ENCODE results near the gene PDP2. TPM values are rescaled to one million over a fixed set of nuclear protein-coding genes. Genes with fewer than 3 reads are reported as not detected.

PDP2 gene
- total RNA-seq, 1 donor from 2014 or later: 11.3 TPM

DNA sequence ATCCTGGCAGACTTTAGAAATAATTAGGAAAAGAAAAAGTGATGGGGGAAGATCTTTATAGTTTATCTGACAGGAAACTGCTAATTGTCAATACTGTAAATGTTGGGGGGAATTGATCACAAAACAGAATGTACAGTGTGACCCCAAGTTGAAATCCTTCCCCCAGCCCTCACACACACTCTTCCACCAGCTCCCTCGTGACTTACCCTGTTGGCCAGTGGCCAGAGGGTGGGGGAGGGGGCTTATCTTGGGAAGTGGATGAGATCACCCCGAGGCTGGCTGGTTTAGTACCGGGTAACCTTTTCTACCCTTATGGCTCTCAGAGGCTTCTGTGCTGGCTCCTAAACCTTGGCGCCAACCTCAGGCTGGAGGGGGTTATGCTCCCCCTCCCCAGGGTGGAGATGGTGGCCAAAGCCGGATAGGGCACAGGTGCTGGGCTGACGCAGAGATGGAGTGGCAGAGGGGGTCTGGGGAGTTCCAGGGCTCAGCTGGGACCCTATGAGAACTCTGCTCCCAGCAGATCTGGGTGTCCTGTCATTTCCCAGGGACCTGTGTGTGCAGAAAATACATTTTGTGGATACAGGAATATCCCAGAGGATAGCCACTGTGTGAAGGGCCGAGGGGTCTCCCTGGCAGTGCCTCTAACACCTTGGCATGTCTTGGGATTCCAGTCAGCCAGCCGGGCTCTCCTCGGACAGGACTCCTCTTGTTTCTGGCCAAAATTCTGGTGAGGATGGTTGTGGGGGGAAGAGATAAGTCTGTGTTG is 19.8 kb downstream of the PDP2 start:
- Mint-ChIP-seq H3K27me3 (ENCODE audit: unreplicated experiment) (peaks cover 6% of the 10 kb centered on the region), H3K4me1 (ENCODE audit: unreplicated experiment) (no peaks in the 10 kb centered on the region), H3K4me3 (ENCODE audit: unreplicated experiment) (no peak overlapping the region), H3K36me3 (ENCODE audit: low read depth, unreplicated experiment) (no peaks in the 10 kb centered on the region), H3K9me3 (ENCODE audit: unreplicated experiment) (no peaks in the 10 kb centered on the region), H3K27ac (ENCODE audit: unreplicated experiment) (no peak overlapping the region)
- no peak for TF ChIP-seq CTCF (IDR thresholded peaks at IDR 0.05; ENCODE audit: unreplicated experiment)
- peak; percentile 30 for DNase-seq (ENCODE audit: low spot score)

DNA sequence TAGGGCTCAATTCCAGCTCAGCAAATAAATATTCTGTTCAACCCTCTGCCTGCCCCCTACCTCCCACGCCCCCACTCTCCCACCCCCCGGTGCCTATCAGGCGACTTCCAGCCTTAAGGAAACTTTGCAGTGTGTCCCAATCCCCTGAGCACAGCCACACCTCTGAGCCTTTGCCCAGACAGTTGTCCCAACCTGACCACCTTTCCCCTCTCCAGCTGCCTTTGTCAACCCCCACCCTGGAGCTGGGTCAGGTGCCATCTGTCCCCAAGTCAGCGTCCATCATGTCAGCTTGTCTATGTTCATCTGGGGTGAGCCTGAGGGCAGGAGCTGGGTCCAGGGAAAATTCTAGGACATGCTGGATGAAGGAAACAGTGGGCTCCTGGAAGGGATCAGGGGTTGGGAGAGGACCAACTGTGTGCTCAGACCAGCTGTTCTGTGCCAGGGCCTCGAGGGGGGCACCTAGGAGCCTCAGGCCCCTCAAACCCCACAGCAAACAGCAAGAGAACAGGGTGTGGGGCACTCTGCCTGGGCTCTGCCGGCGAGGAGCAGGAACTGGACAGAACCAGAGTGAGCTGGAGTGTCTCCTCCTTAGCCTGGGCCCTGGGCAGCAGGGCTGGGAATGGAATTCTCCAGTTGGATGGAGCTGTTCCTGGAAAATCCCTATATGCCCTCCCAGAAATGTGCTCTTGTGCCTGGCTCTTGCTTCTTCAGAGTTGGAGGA is 20.6 kb downstream of the PDP2 start:
- no peak for TF ChIP-seq CTCF (IDR thresholded peaks at IDR 0.05; ENCODE audit: unreplicated experiment)
- H3K4me1 Mint-ChIP-seq (ENCODE audit: unreplicated experiment): no peaks in the 10 kb centered on the region
- H3K27me3 Mint-ChIP-seq (ENCODE audit: unreplicated experiment): peaks cover 5% of the 10 kb centered on the region
- no peaks in the 10 kb centered on the region for H3K36me3 Mint-ChIP-seq (ENCODE audit: low read depth, unreplicated experiment)
- DNase-seq (ENCODE audit: low spot score): no peak
- no peak overlapping the region for H3K27ac Mint-ChIP-seq (ENCODE audit: unreplicated experiment)
- H3K4me3 Mint-ChIP-seq (ENCODE audit: unreplicated experiment): no peak overlapping the region
- no peaks in the 10 kb centered on the region for H3K9me3 Mint-ChIP-seq (ENCODE audit: unreplicated experiment)

DNA sequence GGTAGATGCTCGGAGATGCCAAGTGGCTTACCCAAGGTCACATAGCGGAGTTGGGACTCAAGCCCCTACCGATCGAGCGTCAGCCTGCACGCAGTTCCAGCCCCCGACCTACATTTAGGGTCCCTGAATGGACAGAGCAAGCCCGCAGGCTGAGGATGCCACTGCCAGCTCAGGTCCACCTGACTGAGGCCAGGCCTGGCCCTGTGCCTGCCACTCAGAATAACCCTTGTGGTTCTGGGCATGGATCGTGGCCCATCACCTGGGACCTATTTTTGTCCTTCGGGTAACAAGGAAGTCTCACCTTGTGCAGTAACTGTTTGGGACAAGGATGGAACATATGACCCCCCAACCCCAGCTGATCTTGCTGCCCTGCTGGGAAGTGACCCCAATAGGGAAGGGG is 21.3 kb downstream of the PDP2 start:
- Mint-ChIP-seq H3K27me3 (ENCODE audit: unreplicated experiment) (peaks cover 11% of the 10 kb centered on the region), H3K9me3 (ENCODE audit: unreplicated experiment) (no peaks in the 10 kb centered on the region)
- TF ChIP-seq CTCF (IDR thresholded peaks at IDR 0.05; ENCODE audit: unreplicated experiment): no peak

DNA sequence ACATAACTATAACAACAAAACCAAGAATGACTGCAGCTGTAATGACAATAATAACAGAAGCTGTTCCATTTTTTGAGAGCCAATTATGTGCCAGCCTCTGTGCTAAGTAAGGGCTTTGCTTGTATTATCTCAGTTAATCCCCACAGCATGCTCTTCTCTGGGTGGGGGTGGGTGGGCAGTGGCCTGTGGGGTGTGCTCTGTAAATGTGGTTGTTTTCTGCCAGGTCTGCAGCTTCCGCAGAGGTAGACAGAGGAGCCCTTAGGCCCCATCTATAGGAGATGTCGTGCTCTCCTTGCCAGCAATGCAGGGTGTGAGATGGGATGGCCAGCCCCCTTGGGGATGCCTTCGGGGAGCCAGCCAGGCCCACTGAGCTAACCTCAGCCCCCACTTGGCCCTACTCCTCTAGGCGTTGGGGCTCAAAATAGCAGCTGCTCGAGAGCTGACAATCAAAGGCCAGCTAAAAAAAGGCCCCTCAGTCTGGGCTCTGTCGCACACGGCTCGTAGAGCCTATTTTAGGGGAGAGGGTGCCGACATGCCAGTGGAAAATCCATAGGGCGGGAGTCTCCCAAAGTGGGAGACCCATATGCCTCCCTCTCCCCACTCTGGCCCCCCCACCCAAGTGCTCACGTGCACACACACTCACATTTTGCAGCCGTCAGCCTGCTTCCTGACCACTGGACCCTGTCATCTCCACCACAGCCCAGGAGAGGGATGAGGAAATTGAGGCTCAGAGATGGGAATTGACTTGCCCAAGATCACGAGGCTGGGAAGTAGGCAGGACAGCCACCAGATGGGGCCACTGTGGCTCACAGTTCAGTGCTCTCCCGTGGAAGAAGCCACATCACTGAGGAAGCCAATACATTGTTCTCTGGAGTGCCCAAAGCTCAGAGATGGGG is 22.6 kb downstream of the PDP2 start:
- no peak overlapping the region for H3K4me3 Mint-ChIP-seq (ENCODE audit: unreplicated experiment)
- H3K9me3 Mint-ChIP-seq (ENCODE audit: unreplicated experiment): no peaks in the 10 kb centered on the region
- peaks cover 2% of the 10 kb centered on the region for H3K4me1 Mint-ChIP-seq (ENCODE audit: unreplicated experiment)
- no peak for DNase-seq (ENCODE audit: low spot score)
- no peak for TF ChIP-seq CTCF (IDR thresholded peaks at IDR 0.05; ENCODE audit: unreplicated experiment)
- no peak overlapping the region for H3K27ac Mint-ChIP-seq (ENCODE audit: unreplicated experiment)
- H3K36me3 Mint-ChIP-seq (ENCODE audit: low read depth, unreplicated experiment): no peaks in the 10 kb centered on the region
- H3K27me3 Mint-ChIP-seq (ENCODE audit: unreplicated experiment): peaks cover 11% of the 10 kb centered on the region

More for the DNA sequence above, 21.3 kb downstream of the PDP2 start:
- H3K4me1 Mint-ChIP-seq (ENCODE audit: unreplicated experiment): peaks cover 2% of the 10 kb centered on the region
- DNase-seq (ENCODE audit: low spot score): no peak
- H3K4me3 Mint-ChIP-seq (ENCODE audit: unreplicated experiment): no peak overlapping the region
- no peak overlapping the region for H3K27ac Mint-ChIP-seq (ENCODE audit: unreplicated experiment)
- H3K36me3 Mint-ChIP-seq (ENCODE audit: low read depth, unreplicated experiment): no peaks in the 10 kb centered on the region
